ENCODE measurements around the gene CAPZA3.
"Not testable (repeated sequence)": the region's sequence is repeated elsewhere in the genome, so short reads cannot be mapped to it uniquely, and the experiment has no call there.

CAPZA3 gene

DNA sequence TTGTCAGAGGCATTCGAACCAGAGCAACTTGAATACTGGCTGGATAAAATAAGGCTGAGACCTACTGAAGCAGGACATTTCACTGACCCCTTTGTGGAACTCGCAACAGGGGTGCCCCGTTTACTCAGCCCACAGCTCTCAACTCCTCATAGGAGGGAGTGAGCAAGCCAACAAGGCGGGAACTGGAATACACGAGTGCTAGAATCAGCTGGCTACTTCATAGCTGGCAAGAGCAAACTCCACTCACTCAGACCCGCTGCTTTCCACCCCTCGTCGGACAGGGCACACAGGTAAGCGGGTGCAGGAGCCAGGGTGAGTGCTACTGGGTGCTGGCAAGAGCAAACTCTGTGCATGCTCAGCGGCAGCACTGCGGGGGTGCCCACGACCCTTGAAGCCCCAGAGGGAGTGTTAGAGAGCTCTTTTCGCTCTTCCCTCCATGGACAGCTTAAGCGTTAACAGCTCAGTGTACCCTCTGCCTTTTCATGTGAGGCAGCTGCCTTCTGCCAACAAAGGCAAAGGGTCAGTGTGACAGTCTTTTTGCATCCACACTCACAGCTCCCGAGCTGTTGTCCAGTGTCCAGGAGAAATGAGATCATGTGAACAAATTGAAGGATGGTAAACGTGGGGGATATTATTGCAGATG is 15.7 kb downstream of the CAPZA3 start:
- DNase-seq (ENCODE audit: low read depth, low spot score), result no peak

- no peak for DNase-seq (ENCODE audit: low read depth, low spot score)
These were observed 16.3 kb downstream of the CAPZA3 start for GRCh38 chr12:18754124-18754707.

DNA sequence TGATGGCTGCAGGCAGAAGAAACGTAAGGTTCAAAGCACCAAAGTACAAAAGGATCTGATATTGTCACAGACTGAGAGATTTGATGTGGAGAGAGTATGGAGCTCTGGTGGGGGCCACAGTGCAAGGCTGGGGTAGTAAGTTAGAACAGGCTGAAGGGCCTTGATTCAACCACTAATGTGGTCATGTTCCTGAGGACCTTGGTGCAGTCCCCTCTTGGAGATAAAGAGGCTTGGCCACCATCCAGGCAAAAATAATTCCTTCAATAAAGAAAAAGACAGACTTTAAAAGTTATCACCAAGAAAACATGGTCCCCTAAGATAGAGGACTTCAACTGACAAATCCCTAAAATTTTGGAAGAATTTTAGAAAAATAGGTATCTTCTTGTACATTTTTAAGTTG is 17.4 kb downstream of the CAPZA3 start:
- DNase-seq (ENCODE audit: low read depth, low spot score), result no peak

GRCh38 chr12:18766479-18766878 is 28.6 kb downstream of the CAPZA3 start:
- not testable (repeated sequence) for DNase-seq (ENCODE audit: low read depth, low spot score)

- DNase-seq (ENCODE audit: low read depth, low spot score), result no peak
These were observed 44.9 kb downstream of the CAPZA3 start for GRCh38 chr12:18782827-18783226.

DNA sequence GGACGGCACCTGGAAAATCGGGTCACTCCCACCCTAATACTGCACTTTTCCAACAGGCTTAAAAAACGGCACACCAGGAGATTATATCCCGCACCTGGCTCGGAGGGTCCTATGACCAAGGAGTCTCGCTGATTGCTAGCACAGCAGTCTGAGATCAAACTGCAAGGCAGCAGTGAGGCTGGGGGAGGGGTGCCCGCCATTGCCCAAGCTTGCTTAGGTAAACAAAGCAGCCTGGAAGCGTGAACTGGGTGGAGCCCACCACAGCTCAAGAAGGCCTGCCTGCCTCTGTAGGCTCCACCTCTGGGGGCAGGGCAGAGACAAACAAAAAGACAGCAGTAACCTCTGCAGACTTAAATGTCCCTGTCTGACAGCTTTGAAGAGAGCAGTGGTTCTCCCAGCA is 47.5 kb downstream of the CAPZA3 start:
- not testable (repeated sequence) for DNase-seq (ENCODE audit: low read depth, low spot score)
